ENCODE results near the gene ATP6AP2. TPM values are rescaled to one million over a fixed set of nuclear protein-coding genes. Genes with fewer than 3 reads are reported as not detected.
A peak's percentile ranks its signal among the peaks of the same experiment; 100 is the strongest.

Gene ATP6AP2
- total and polyA plus RNA-seq, 2 experiments from 2014 or later = 80.1 to 88.7 TPM

- no peak for TF ChIP-seq ZNF462 (CRISPR knock-in tag; IDR thresholded peaks at IDR 0.05)
- no peak for TF ChIP-seq EZH2 (IDR thresholded peaks at IDR 0.05; ENCODE audit: low read depth, unreplicated experiment)
- TF ChIP-seq CREB1 (CRISPR knock-in tag; IDR thresholded peaks at IDR 0.05; ENCODE audit: low read depth) = peak; percentile 71
- peak; percentile 72 for TF ChIP-seq POLR2AphosphoS5 (IDR thresholded peaks at IDR 0.05; ENCODE audit: low read depth)
- TF ChIP-seq STAT1 (IDR thresholded peaks at IDR 0.05; ENCODE audit: unreplicated experiment) = no peak
- TF ChIP-seq NANOG (IDR thresholded peaks at IDR 0.05; ENCODE audit: borderline replicate concordance) = no peak
- TF ChIP-seq ETS1 (IDR thresholded peaks at IDR 0.05) = no peak
Measured at GRCh38 chrX:40647307-40648197, 66.8 kb downstream of the ATP6AP2 start, which contains the start of gene CXorf38 (continued).
